Fibroblast of the aortic adventitia (primary cell): ENCODE data around the gene CREB3L4. TPM values are rescaled to one million over a fixed set of nuclear protein-coding genes. Genes with fewer than 3 reads are reported as not detected.

Experiments
- DNase-seq: peaks from one replicate; pipeline ENCODE4 v3.0.0-alpha.2; 2010; ENCODE audit warnings: low read depth
- H3K4me3 ChIP-seq: 2 replicates; pipeline ENCODE4 v1.5.1; 2011; ENCODE audit warnings: low read depth, mild to moderate bottlenecking, control low read depth, low read length, moderate library complexity
- CTCF ChIP-seq: IDR thresholded peaks from 2 replicates; pipeline ENCODE4 v1.5.1; 2011; ENCODE audit warnings: mild to moderate bottlenecking, low read length, control low read depth, inconsistent platforms; ENCODE audit not compliant: insufficient read depth
- total RNA-seq: library from RNA; depleted of rRNA; stranded (reverse); fragments of >200 nt; gene quantifications from 2 replicates; pipeline ENCODE4 v1.2.3, GENCODE V29; 2012; ENCODE audit warnings: low replicate concordance

CREB3L4 gene
- total RNA-seq, 1 donor, result 5.9 TPM

GRCh38 chr1:153932156-153933131 lies 35.3 kb upstream of the CREB3L4 start:
- TF ChIP-seq CTCF, result no peak
- H3K4me3 ChIP-seq, result no peak overlapping the region
- no peak for DNase-seq

GRCh38 chr1:153933430-153933829 lies 34.3 kb upstream of the CREB3L4 start:
- no peak for DNase-seq
- no peak overlapping the region for H3K4me3 ChIP-seq
- TF ChIP-seq CTCF, result no peak

GRCh38 chr1:153933955-153934354 lies 33.7 kb upstream of the CREB3L4 start:
- no peak for TF ChIP-seq CTCF
- H3K4me3 ChIP-seq, result no peak overlapping the region
- no peak for DNase-seq

- DNase-seq, result no peak
- no peak for TF ChIP-seq CTCF
- H3K4me3 ChIP-seq, result no peak overlapping the region
Observed at GRCh38 chr1:153934746-153935145, 33.0 kb upstream of the CREB3L4 start.

- no peak for TF ChIP-seq CTCF
- no peak for DNase-seq
- no peak overlapping the region for H3K4me3 ChIP-seq
Observed at GRCh38 chr1:153936011-153936802, 31.5 kb upstream of the CREB3L4 start.

- H3K4me3 ChIP-seq, result no peak overlapping the region
- no peak for DNase-seq
Observed at GRCh38 chr1:153937331-153937730, 30.4 kb upstream of the CREB3L4 start.

More at GRCh38 chr1:153937331-153937730, 30.4 kb upstream of the CREB3L4 start:
- TF ChIP-seq CTCF, result no peak
